ENCODE results near the gene KAT8. TPM values are rescaled to one million over a fixed set of nuclear protein-coding genes. Genes with fewer than 3 reads are reported as not detected.
A peak's percentile ranks its signal among the peaks of the same experiment; 100 is the strongest.

Gene KAT8
- total and polyA plus RNA-seq, 9 of the 15 experiments (the other 6 are each of a cell fraction or from before 2014, with no cell fraction given), result 10.0 to 98.5 (median 76.4) TPM

- TF ChIP-seq CCNT2 (IDR thresholded peaks at IDR 0.05; ENCODE audit: borderline replicate concordance, extremely low read depth, insufficient read length, low read depth, low read length) (peak; percentile 23), MAFK (IDR thresholded peaks at IDR 0.05; ENCODE audit: low read length) (no peak), GTF2F1 (IDR thresholded peaks at IDR 0.05; ENCODE audit: low read depth, low read length) (peak; percentile 67; the same call in 1 of the 2 replicates), ZBED1 (IDR thresholded peaks at IDR 0.05) (no peak), POLR2G (IDR thresholded peaks at IDR 0.05; ENCODE audit: low read depth, low read length) (peak; percentile 98), E2F8 (IDR thresholded peaks at IDR 0.05; ENCODE audit: low read depth, partially characterized antibody) (peak; percentile 81), HNRNPK (IDR thresholded peaks at IDR 0.05; ENCODE audit: low read depth, low read length, poor library complexity, severe bottlenecking) (no peak), RAD51 (IDR thresholded peaks at IDR 0.05; ENCODE audit: borderline replicate concordance, low read depth) (no peak), ZNF766 (CRISPR knock-in tag; conservative IDR thresholded peaks at IDR 0.05) (peak; percentile 88), ELF1 (tag; IDR thresholded peaks at IDR 0.05) (0 out of 2 replicates have a peak, but pooled peaks have one; percentile 34), ZBTB40 (IDR thresholded peaks at IDR 0.05) (peak; percentile 98), ZBTB40 (CRISPR knock-in tag; IDR thresholded peaks at IDR 0.05) (no peak), ZNF507 (tag; conservative IDR thresholded peaks at IDR 0.05) (no peak), ZKSCAN3 (CRISPR knock-in tag; IDR thresholded peaks at IDR 0.05) (no peak)
Measured at GRCh38 chr16:31117384-31118222, at the start of gene KAT8 (continued).
